B cell (primary cell): ENCODE measurements around the gene CCNC. TPM values are rescaled to one million over a fixed set of nuclear protein-coding genes. Genes with fewer than 3 reads are reported as not detected.

Source experiments
- ATAC-seq: fragments of 200-7000 bp; cut with Tn5 transposase; one replicate; pipeline ENCODE4 v1.10.0; 2021; ENCODE audit warnings: low read depth, mild to moderate bottlenecking, moderate number of reproducible peaks, moderate library complexity
- CTCF ChIA-PET: fragments of 350-600 bp; sonication (Branson Sonifier 250); formaldehyde crosslinking; loops from one replicate; lab custom pipeline; 2021; ENCODE audit warnings: antibody characterized with exemption, inconsistent platforms; lab: Charles Lee
- POLR2A ChIA-PET: fragments of 350-600 bp; sonication (Branson Sonifier 250); formaldehyde crosslinking; loops from one replicate; lab custom pipeline; 2021; ENCODE audit warnings: antibody characterized with exemption; lab: Charles Lee
- DNase-seq: peaks from one replicate; pipeline ENCODE4 v3.0.0; 2013
- H2AFZ ChIP-seq: 2 replicates; pipeline ENCODE4 v1.6.1; 2012; ENCODE audit warnings: mild to moderate bottlenecking, low read depth, low read length; ENCODE audit not compliant: insufficient read depth, poor library complexity, severe bottlenecking
- H3K27ac ChIP-seq, 2 donors: 1 replicate in 1 of 2; 2 replicates in 1 of 2; pipeline ENCODE4 v1.5.1; 2012 to 2013; ENCODE audit warnings: low read length in 2 of 2, mild to moderate bottlenecking in 2 of 2, moderate library complexity in 1 of 2
- H3K27me3 ChIP-seq, 4 experiments: fragments of 200-600 bp in 1 of 4; sonication (generic) in 1 of 4; replicated peaks in 1 of 4; 1 replicate in 2 of 4; 2 replicates in 2 of 4; pipeline versions ENCODE4 v1.6.1 to v1.7.0; 2013 to 2016; ENCODE audit warnings: low read length in 3 of 4, mild to moderate bottlenecking in 2 of 4, mixed read lengths in 1 of 4, moderate library complexity in 1 of 4; ENCODE audit not compliant: insufficient read depth in 4 of 4, control insufficient read depth in 3 of 4; ENCODE audit errors: control extremely low read depth in 1 of 4
- H3K36me3 ChIP-seq, 2 experiments: replicated peaks in 1 of 2; 1 replicate in 1 of 2; 2 replicates in 1 of 2; pipeline versions ENCODE4 v1.6.1 to v1.7.1; 2013; ENCODE audit warnings: low read length in 1 of 2; ENCODE audit not compliant: insufficient read depth in 2 of 2, control insufficient read depth in 1 of 2; ENCODE audit errors: control extremely low read depth in 1 of 2, extremely low read depth in 1 of 2
- H3K4me1 ChIP-seq, 2 donors: fragments of 200-600 bp in 1 of 2; sonication (generic) in 1 of 2; 1 replicate in 1 of 2; 2 replicates in 1 of 2; pipeline versions ENCODE4 v1.5.1 to v1.6.1; 2013 to 2017; ENCODE audit warnings: low read length in 2 of 2; ENCODE audit not compliant: control insufficient read depth in 2 of 2, insufficient read depth in 2 of 2
- H3K4me2 ChIP-seq: replicated peaks from 2 replicates; pipeline ENCODE3; 2012; ENCODE audit warnings: mild to moderate bottlenecking, low read depth, low read length; ENCODE audit not compliant: poor library complexity, severe bottlenecking
- H3K4me3 ChIP-seq, 5 experiments: fragments of 200-600 bp in 1 of 5; sonication (generic) in 1 of 5; 1 replicate in 3 of 5; 2 replicates in 2 of 5; pipeline versions ENCODE4 v1.5.1 to v1.7.0; 2011 to 2016; ENCODE audit warnings: low read length in 4 of 5, mild to moderate bottlenecking in 4 of 5, low read depth in 2 of 5, control low read depth in 1 of 5, moderate library complexity in 1 of 5; ENCODE audit not compliant: insufficient read depth in 1 of 5; ENCODE audit errors: control extremely low read depth in 1 of 5, extremely low read depth in 1 of 5
- H3K79me2 ChIP-seq: fragments of 200-600 bp; sonication (generic); one replicate; pipeline ENCODE4 v1.6.0; 2016; ENCODE audit warnings: low read length; ENCODE audit not compliant: control insufficient read depth, insufficient read depth
- H3K9ac ChIP-seq: fragments of 200-600 bp; sonication (generic); 2 replicates; pipeline ENCODE4 v1.6.1; 2017; ENCODE audit warnings: mild to moderate bottlenecking, low read length, moderate library complexity
- H3K9me3 ChIP-seq, 3 donors: one replicate each; pipeline versions ENCODE4 v1.6.1 to v1.7.1; 2013; ENCODE audit warnings: low read length in 2 of 3; ENCODE audit not compliant: control insufficient read depth in 2 of 3, insufficient read depth in 1 of 3; ENCODE audit errors: control extremely low read depth in 1 of 3
- H4K20me1 ChIP-seq: 2 replicates; pipeline ENCODE4 v1.6.0; 2012; ENCODE audit warnings: mild to moderate bottlenecking, low read length; ENCODE audit not compliant: insufficient read depth, control insufficient read depth, poor library complexity, severe bottlenecking
- H3K27ac Mint-ChIP-seq: one replicate; pipeline ENCODE4 v1.8.0; 2021; ENCODE audit warnings: mixed read lengths
- H3K27me3 Mint-ChIP-seq: one replicate; pipeline ENCODE4 v1.8.0; 2021; ENCODE audit warnings: mixed read lengths
- H3K4me1 Mint-ChIP-seq: one replicate; pipeline ENCODE4 v1.8.0; 2021; ENCODE audit warnings: mixed read lengths
- H3K4me3 Mint-ChIP-seq: one replicate; pipeline ENCODE4 v1.8.0; 2021; ENCODE audit warnings: mixed read lengths
- H3K9me3 Mint-ChIP-seq: one replicate; pipeline ENCODE4 v1.8.0; 2022; ENCODE audit warnings: mixed read lengths; ENCODE audit not compliant: insufficient read depth
- EZH2 ChIP-seq: IDR thresholded peaks from 2 replicates; pipeline ENCODE4 v1.6.1; 2012; ENCODE audit warnings: borderline replicate concordance, low read depth, mild to moderate bottlenecking, moderate library complexity, low read length; ENCODE audit not compliant: insufficient read depth, poor library complexity, severe bottlenecking
- WGBS: methylation state at CpG from one replicate; pipeline ENCODE4 v1.1.5; 2013; ENCODE audit warnings: missing lambda C conversion rate; ENCODE audit not compliant: insufficient coverage; 5-methylcytosine and 5-hydroxymethylcytosine counted together
- intact Hi-C: fragments of 100-400 bp; cut with micrococcal nuclease; formaldehyde crosslinking; loops from one replicate; pipeline ENCODE4 v1.10.0; 2022
- polyA plus RNA-seq: library from polyadenylated mRNA; depleted of rRNA; stranded (reverse); fragments of >200 nt; gene quantifications from 2 replicates; pipeline ENCODE4 v1.2.3, GENCODE V29; 2012
- small RNA-seq: library from RNA; depleted of rRNA; stranded (forward); fragments of <200 nt; gene quantifications from one replicate; pipeline ENCODE3, GENCODE V24; 2012; ENCODE audit warnings: low replicate concordance, low read depth; ENCODE audit not compliant: insufficient read length
- total RNA-seq, 2 donors: library from RNA; stranded (reverse); fragments of 120-200 nt in 1 of 2; gene quantifications; 1 replicate in 1 of 2; 2 replicates in 1 of 2; pipeline versions ENCODE4 v1.2.3 to v1.2.4, GENCODE V29; 2013 to 2022
- TF ChIP-seq, protein P1 (sequence below): fragments of 200-600 bp; IDR thresholded peaks from one replicate; pipeline ENCODE4 v1.8.0; 2022; ENCODE audit warnings: antibody characterized with exemption, mild to moderate bottlenecking

CCNC gene
- total and polyA plus RNA-seq, 2 donors (not counting 1 experiment from before 2014, with no cell fraction given), result 12.5 to 45.1 TPM

DNA sequence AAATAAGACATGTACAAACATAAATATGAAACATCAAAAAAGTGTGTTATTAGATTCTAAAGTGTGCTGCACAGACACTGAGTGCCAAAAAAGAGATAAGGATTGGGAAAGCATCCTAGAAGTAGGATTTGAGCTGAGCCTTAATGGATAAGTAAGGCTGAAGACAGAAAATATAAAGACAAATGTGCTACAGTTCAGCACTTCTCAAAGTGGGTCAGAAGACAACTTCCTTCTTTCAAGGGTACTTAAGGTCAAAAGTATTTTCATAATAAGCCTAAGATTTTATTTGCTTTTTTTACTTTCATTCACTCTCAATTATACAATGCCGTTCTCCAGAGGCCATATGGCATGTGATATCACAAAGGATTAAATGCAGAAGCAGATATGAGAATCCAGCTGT, 70.0 kb downstream of the CCNC start:
- DNase-seq (no peak), ATAC-seq (no peak)
- Histone ChIP-seq H3K36me3 (peaks cover 7 to 26% of the 10 kb centered on the region in 2 experiments), H3K9me3 (no peaks in the 10 kb centered on the region), H4K20me1 (no peaks in the 10 kb centered on the region), H3K4me2 (no peak overlapping the region), H3K9ac (no peak overlapping the region), H2AFZ (no peak overlapping the region), H3K27me3 (no peaks in the 10 kb centered on the region), H3K4me1 (peaks cover 7% of the 10 kb centered on the region in 2 donors), H3K4me3 (no peak overlapping the region), H3K79me2 (no peaks in the 10 kb centered on the region), H3K27ac (no peak overlapping the region)
- no peak overlapping the region for H3K4me3 Mint-ChIP-seq
- WGBS, result no CpG with 5 or more reads among the region's 1 CpG
- peaks cover 11% of the 10 kb centered on the region for H3K4me1 Mint-ChIP-seq
- ChIA-PET POLR2A (no interaction called here), CTCF (no interaction called here)
- peak overlapping the region; percentile 11 for H3K27ac Mint-ChIP-seq
- intact Hi-C loops, result no loop called here
- H3K27me3 Mint-ChIP-seq, result no peaks in the 10 kb centered on the region
- H3K9me3 Mint-ChIP-seq, result no peaks in the 10 kb centered on the region
- TF ChIP-seq, protein P1, sequence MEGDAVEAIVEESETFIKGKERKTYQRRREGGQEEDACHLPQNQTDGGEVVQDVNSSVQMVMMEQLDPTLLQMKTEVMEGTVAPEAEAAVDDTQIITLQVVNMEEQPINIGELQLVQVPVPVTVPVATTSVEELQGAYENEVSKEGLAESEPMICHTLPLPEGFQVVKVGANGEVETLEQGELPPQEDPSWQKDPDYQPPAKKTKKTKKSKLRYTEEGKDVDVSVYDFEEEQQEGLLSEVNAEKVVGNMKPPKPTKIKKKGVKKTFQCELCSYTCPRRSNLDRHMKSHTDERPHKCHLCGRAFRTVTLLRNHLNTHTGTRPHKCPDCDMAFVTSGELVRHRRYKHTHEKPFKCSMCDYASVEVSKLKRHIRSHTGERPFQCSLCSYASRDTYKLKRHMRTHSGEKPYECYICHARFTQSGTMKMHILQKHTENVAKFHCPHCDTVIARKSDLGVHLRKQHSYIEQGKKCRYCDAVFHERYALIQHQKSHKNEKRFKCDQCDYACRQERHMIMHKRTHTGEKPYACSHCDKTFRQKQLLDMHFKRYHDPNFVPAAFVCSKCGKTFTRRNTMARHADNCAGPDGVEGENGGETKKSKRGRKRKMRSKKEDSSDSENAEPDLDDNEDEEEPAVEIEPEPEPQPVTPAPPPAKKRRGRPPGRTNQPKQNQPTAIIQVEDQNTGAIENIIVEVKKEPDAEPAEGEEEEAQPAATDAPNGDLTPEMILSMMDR, result no peak
- TF ChIP-seq EZH2, result no peak

DNA sequence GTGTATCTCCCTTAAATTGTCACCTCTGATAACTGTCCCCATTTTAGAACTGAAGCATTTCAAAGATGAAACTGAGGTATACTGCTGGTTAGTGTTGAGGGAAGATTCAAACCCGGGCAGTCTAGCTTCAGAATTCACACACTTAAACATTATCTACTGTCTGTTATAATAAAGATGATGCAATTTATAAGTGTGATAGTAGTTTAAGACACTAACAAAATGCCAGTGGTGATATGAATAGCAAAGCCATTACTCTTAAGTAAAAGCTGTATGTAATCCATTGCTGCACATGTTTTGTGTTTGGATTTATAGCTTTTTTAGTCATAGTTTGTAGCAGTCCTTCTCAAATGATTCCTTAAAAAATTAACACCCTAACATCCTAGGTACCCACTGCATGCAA, 73.0 kb downstream of the CCNC start:
- H3K4me3 ChIP-seq, result no peak overlapping the region
- H3K79me2 ChIP-seq, result no peaks in the 10 kb centered on the region
- no peak overlapping the region for H2AFZ ChIP-seq
- ATAC-seq, result no peak
- H3K36me3 ChIP-seq, result peaks cover 3 to 15% of the 10 kb centered on the region in 2 experiments
- H3K27me3 ChIP-seq, result no peaks in the 10 kb centered on the region
- peaks cover 7 to 10% of the 10 kb centered on the region in 2 donors for H3K4me1 ChIP-seq
- no peak overlapping the region for H3K4me3 Mint-ChIP-seq
- no peak overlapping the region for H3K4me2 ChIP-seq
- H3K9ac ChIP-seq, result no peak overlapping the region
- ChIA-PET CTCF (interaction anchor here (0.9 kb wide), 1 partner anchor 73 kb away, joined by 3 read pairs; the partner anchor contains the start of gene CCNC), POLR2A (no interaction called here)
- TF ChIP-seq EZH2, result no peak
- TF ChIP-seq, protein P1, result no peak
- no peaks in the 10 kb centered on the region for H4K20me1 ChIP-seq
- intact Hi-C loops, result no loop called here
- no CpG with 5 or more reads among the region's 1 CpG for WGBS
- peaks cover 14% of the 10 kb centered on the region for H3K4me1 Mint-ChIP-seq
- no peak overlapping the region for H3K27ac Mint-ChIP-seq
- H3K27ac ChIP-seq, result no peak overlapping the region
- no peaks in the 10 kb centered on the region for H3K9me3 Mint-ChIP-seq
- H3K9me3 ChIP-seq, result no peaks in the 10 kb centered on the region
- H3K27me3 Mint-ChIP-seq, result no peaks in the 10 kb centered on the region
- DNase-seq, result no peak

Small RNA genes within 50 kb of the gene (small RNA-seq; reads per million reads assigned to genes)
- gene RF00019, result not detected

Other genes with a start within 250 kb of the CCNC start
- gene FAXC, start 219.0 kb downstream of the CCNC start, total RNA-seq, result not detected in 2 replicates
- not detected in 2 replicates for gene FAXC, start 219.0 kb downstream of the CCNC start, polyA plus RNA-seq
- gene COQ3, start 174.5 kb downstream of the CCNC start, total RNA-seq, result 3.1 and 3.9 TPM in 2 replicates
- 2.3 and 2.9 TPM in 2 replicates for gene COQ3, start 174.5 kb downstream of the CCNC start, polyA plus RNA-seq
- gene PNISR, start 143.4 kb downstream of the CCNC start, total RNA-seq, result 402 and 403 TPM in 2 replicates
- 84.5 and 144 TPM in 2 replicates for gene PNISR, start 143.4 kb downstream of the CCNC start, polyA plus RNA-seq
- gene USP45, start 53.2 kb downstream of the CCNC start, total RNA-seq, result 23.3 and 26.7 TPM in 2 replicates
- 12.2 and 12.9 TPM in 2 replicates for gene USP45, start 53.2 kb downstream of the CCNC start, polyA plus RNA-seq
- not detected in 2 replicates for gene PRDM13, start 38.2 kb upstream of the CCNC start, total RNA-seq
- not detected in 2 replicates for gene PRDM13, start 38.2 kb upstream of the CCNC start, polyA plus RNA-seq